ENCODE measurements around the gene MECP2. TPM values are rescaled to one million over a fixed set of nuclear protein-coding genes. Genes with fewer than 3 reads are reported as not detected.
"Not testable (repeated sequence)": the region's sequence is repeated elsewhere in the genome, so short reads cannot be mapped to it uniquely, and the experiment has no call there.

MECP2 gene
- total RNA-seq, 2 experiments from 2014 or later = 64.2 to 72.4 TPM

GRCh38 chrX:154000051-154000450, 97.5 kb downstream of the MECP2 start:
- Mint-ChIP-seq H3K27me3 (no peaks in the 10 kb centered on the region), H3K4me3 (no peak overlapping the region), H3K27ac (no peak overlapping the region), H3K4me1 (peaks cover 20% of the 10 kb centered on the region), H3K36me3 (ENCODE audit: low read depth) (peaks cover 2% of the 10 kb centered on the region), H3K9me3 (no peaks in the 10 kb centered on the region)
- no peak for DNase-seq
- ChIA-PET CTCF (interaction anchor here (0.9 kb wide), 1 partner anchor 50 kb away, joined by 4 read pairs; no protein-coding TSS in a partner anchor), POLR2A (interaction anchor here (0.6 kb wide), 1 partner anchor 67 kb away, joined by 5 read pairs; no protein-coding TSS in a partner anchor)

- Mint-ChIP-seq H3K9me3 (no peaks in the 10 kb centered on the region), H3K36me3 (ENCODE audit: low read depth) (peaks cover 2% of the 10 kb centered on the region), H3K27ac (no peak overlapping the region), H3K27me3 (no peaks in the 10 kb centered on the region), H3K4me3 (no peak overlapping the region), H3K4me1 (peaks cover 20% of the 10 kb centered on the region)
- no peak for DNase-seq
- CTCF ChIA-PET = interaction anchor here (0.9 kb wide), 1 partner anchor 50 kb away, joined by 4 read pairs; no protein-coding TSS in a partner anchor
- POLR2A ChIA-PET = no interaction called here
Observed at GRCh38 chrX:153999359-154000037, 98.0 kb downstream of the MECP2 start.

- no peak overlapping the region for H3K27ac Mint-ChIP-seq
- POLR2A ChIA-PET = no interaction called here
Observed at GRCh38 chrX:153995504-153995903, 102.0 kb downstream of the MECP2 start.

GRCh38 chrX:153994398-153994797, 103.1 kb downstream of the MECP2 start:
- H3K27ac Mint-ChIP-seq, POLR2A ChIA-PET: not testable (repeated sequence)
- H3K4me1 Mint-ChIP-seq = peaks cover 16% of the 10 kb centered on the region

More at GRCh38 chrX:153995504-153995903, 102.0 kb downstream of the MECP2 start:
- H3K9me3 Mint-ChIP-seq = no peaks in the 10 kb centered on the region
- H3K27me3 Mint-ChIP-seq = no peaks in the 10 kb centered on the region
- CTCF ChIA-PET = interaction anchor here (1.0 to 1.9 kb wide), 2 partner anchors 18 to 98 kb away, joined by 3 to 6 read pairs; no protein-coding TSS in a partner anchor
- no peak overlapping the region for H3K4me3 Mint-ChIP-seq
- peaks cover 6% of the 10 kb centered on the region for H3K4me1 Mint-ChIP-seq
- DNase-seq = no peak
- H3K36me3 Mint-ChIP-seq (ENCODE audit: low read depth) = no peaks in the 10 kb centered on the region

GRCh38 chrX:153993978-153994377, 103.5 kb downstream of the MECP2 start:
- CTCF ChIA-PET = no interaction called here
- Mint-ChIP-seq H3K4me1 (peaks cover 18% of the 10 kb centered on the region), H3K4me3 (no peak overlapping the region), H3K36me3 (ENCODE audit: low read depth) (no peaks in the 10 kb centered on the region), H3K9me3 (no peaks in the 10 kb centered on the region), H3K27me3 (no peaks in the 10 kb centered on the region), H3K27ac (peak overlapping the region; percentile 46)
- POLR2A ChIA-PET = no interaction called here
- DNase-seq = no peak

More at GRCh38 chrX:153994398-153994797, 103.1 kb downstream of the MECP2 start:
- H3K9me3 Mint-ChIP-seq; H3K36me3 Mint-ChIP-seq (ENCODE audit: low read depth); H3K27me3 Mint-ChIP-seq; H3K4me3 Mint-ChIP-seq; DNase-seq: not testable (repeated sequence)
- CTCF ChIA-PET = interaction anchor here (1.0 kb wide), 1 partner anchor 10 kb away, joined by 3 read pairs; no protein-coding TSS in a partner anchor

GRCh38 chrX:153993079-153993478, 104.4 kb downstream of the MECP2 start:
- ChIA-PET POLR2A (no interaction called here), CTCF (no interaction called here)
- no peak overlapping the region for H3K27ac Mint-ChIP-seq
- no peak overlapping the region for H3K4me3 Mint-ChIP-seq
- H3K9me3 Mint-ChIP-seq = no peaks in the 10 kb centered on the region
- H3K36me3 Mint-ChIP-seq (ENCODE audit: low read depth) = no peaks in the 10 kb centered on the region
- H3K27me3 Mint-ChIP-seq = no peaks in the 10 kb centered on the region
- peaks cover 20% of the 10 kb centered on the region for H3K4me1 Mint-ChIP-seq
- no peak for DNase-seq

- no peaks in the 10 kb centered on the region for H3K27me3 Mint-ChIP-seq
- DNase-seq = no peak
- H3K4me1 Mint-ChIP-seq = peaks cover 22% of the 10 kb centered on the region
- ChIA-PET CTCF (no interaction called here), POLR2A (no interaction called here)
- no peaks in the 10 kb centered on the region for H3K9me3 Mint-ChIP-seq
- H3K36me3 Mint-ChIP-seq (ENCODE audit: low read depth) = no peaks in the 10 kb centered on the region
- H3K4me3 Mint-ChIP-seq = no peak overlapping the region
- H3K27ac Mint-ChIP-seq = no peak overlapping the region
Observed at GRCh38 chrX:153992180-153992579, 105.3 kb downstream of the MECP2 start.

GRCh38 chrX:153991013-153991580, 106.4 kb downstream of the MECP2 start:
- CTCF ChIA-PET = interaction anchor here (0.6 kb wide), 1 partner anchor 1185 kb away, joined by 3 read pairs; no protein-coding TSS in a partner anchor

GRCh38 chrX:153989973-153990655, 107.4 kb downstream of the MECP2 start:
- H3K27ac Mint-ChIP-seq = peak overlapping the region; percentile 82
- H3K36me3 Mint-ChIP-seq (ENCODE audit: low read depth) = no peaks in the 10 kb centered on the region
- H3K4me3 Mint-ChIP-seq = no peak overlapping the region
- peaks cover 30% of the 10 kb centered on the region for H3K4me1 Mint-ChIP-seq
- ChIA-PET CTCF (interaction anchor here (0.7 to 1.7 kb wide), 5 partner anchors 9 to 23 kb away, joined by 3 to 6 read pairs (median 4); no protein-coding TSS in a partner anchor), POLR2A (no interaction called here)
- H3K27me3 Mint-ChIP-seq = no peaks in the 10 kb centered on the region
- no peaks in the 10 kb centered on the region for H3K9me3 Mint-ChIP-seq
- peak; percentile 34 for DNase-seq

More at GRCh38 chrX:153991013-153991580, 106.4 kb downstream of the MECP2 start:
- Mint-ChIP-seq H3K4me1 (peaks cover 30% of the 10 kb centered on the region), H3K36me3 (ENCODE audit: low read depth) (no peaks in the 10 kb centered on the region), H3K27me3 (no peaks in the 10 kb centered on the region), H3K27ac (peak overlapping the region; percentile 66), H3K4me3 (no peak overlapping the region), H3K9me3 (no peaks in the 10 kb centered on the region)
- POLR2A ChIA-PET = no interaction called here
- DNase-seq = no peak

- Mint-ChIP-seq H3K27me3 (no peaks in the 10 kb centered on the region), H3K36me3 (ENCODE audit: low read depth) (no peaks in the 10 kb centered on the region), H3K27ac (peak overlapping the region; percentile 54), H3K9me3 (no peaks in the 10 kb centered on the region), H3K4me3 (no peak overlapping the region), H3K4me1 (peaks cover 46% of the 10 kb centered on the region)
- no peak for DNase-seq
- ChIA-PET POLR2A (no interaction called here), CTCF (interaction anchor here (1.7 kb wide), 1 partner anchor 22 kb away, joined by 6 read pairs; no protein-coding TSS in a partner anchor)
Observed at GRCh38 chrX:153988493-153988892, 109.0 kb downstream of the MECP2 start.

GRCh38 chrX:153984351-153985178, 113.0 kb downstream of the MECP2 start:
- H3K36me3 Mint-ChIP-seq (ENCODE audit: low read depth) = peaks cover 8% of the 10 kb centered on the region
- DNase-seq = peak; percentile 46
- no peaks in the 10 kb centered on the region for H3K27me3 Mint-ChIP-seq
- ChIA-PET POLR2A (no interaction called here), CTCF (interaction anchor here (1.2 to 2.1 kb wide), 2 partner anchors 21 to 25 kb away, joined by 3 to 4 read pairs; no protein-coding TSS in a partner anchor)
- H3K27ac Mint-ChIP-seq = peak overlapping the region; percentile 97
- peak overlapping the region; percentile 77 for H3K4me3 Mint-ChIP-seq
- H3K9me3 Mint-ChIP-seq = no peaks in the 10 kb centered on the region
- peaks cover 62% of the 10 kb centered on the region for H3K4me1 Mint-ChIP-seq

GRCh38 chrX:153983321-153983801, 114.2 kb downstream of the MECP2 start:
- POLR2A ChIA-PET = no interaction called here
- CTCF ChIA-PET = no interaction called here
- DNase-seq = no peak
- Mint-ChIP-seq H3K9me3 (no peaks in the 10 kb centered on the region), H3K27ac (peak overlapping the region; percentile 97), H3K4me3 (peak overlapping the region; percentile 38), H3K36me3 (ENCODE audit: low read depth) (peaks cover 8% of the 10 kb centered on the region), H3K4me1 (peaks cover 58% of the 10 kb centered on the region), H3K27me3 (no peaks in the 10 kb centered on the region)

Measured in activated CD4-positive, alpha-beta T cell treated with anti-CD3 and anti-CD28 coated beads, Interleukin-2, amount 10 ng/mL, durations not matched to agents 7 days and 5 days (primary cell).